ENCODE data around the gene CCL22. TPM values are rescaled to one million over a fixed set of nuclear protein-coding genes. Genes with fewer than 3 reads are reported as not detected.

CCL22 gene
- total and polyA plus RNA-seq, 2 experiments from 2014 or later: 0.19 TPM; not detected in 1

- TF ChIP-seq, protein P1, sequence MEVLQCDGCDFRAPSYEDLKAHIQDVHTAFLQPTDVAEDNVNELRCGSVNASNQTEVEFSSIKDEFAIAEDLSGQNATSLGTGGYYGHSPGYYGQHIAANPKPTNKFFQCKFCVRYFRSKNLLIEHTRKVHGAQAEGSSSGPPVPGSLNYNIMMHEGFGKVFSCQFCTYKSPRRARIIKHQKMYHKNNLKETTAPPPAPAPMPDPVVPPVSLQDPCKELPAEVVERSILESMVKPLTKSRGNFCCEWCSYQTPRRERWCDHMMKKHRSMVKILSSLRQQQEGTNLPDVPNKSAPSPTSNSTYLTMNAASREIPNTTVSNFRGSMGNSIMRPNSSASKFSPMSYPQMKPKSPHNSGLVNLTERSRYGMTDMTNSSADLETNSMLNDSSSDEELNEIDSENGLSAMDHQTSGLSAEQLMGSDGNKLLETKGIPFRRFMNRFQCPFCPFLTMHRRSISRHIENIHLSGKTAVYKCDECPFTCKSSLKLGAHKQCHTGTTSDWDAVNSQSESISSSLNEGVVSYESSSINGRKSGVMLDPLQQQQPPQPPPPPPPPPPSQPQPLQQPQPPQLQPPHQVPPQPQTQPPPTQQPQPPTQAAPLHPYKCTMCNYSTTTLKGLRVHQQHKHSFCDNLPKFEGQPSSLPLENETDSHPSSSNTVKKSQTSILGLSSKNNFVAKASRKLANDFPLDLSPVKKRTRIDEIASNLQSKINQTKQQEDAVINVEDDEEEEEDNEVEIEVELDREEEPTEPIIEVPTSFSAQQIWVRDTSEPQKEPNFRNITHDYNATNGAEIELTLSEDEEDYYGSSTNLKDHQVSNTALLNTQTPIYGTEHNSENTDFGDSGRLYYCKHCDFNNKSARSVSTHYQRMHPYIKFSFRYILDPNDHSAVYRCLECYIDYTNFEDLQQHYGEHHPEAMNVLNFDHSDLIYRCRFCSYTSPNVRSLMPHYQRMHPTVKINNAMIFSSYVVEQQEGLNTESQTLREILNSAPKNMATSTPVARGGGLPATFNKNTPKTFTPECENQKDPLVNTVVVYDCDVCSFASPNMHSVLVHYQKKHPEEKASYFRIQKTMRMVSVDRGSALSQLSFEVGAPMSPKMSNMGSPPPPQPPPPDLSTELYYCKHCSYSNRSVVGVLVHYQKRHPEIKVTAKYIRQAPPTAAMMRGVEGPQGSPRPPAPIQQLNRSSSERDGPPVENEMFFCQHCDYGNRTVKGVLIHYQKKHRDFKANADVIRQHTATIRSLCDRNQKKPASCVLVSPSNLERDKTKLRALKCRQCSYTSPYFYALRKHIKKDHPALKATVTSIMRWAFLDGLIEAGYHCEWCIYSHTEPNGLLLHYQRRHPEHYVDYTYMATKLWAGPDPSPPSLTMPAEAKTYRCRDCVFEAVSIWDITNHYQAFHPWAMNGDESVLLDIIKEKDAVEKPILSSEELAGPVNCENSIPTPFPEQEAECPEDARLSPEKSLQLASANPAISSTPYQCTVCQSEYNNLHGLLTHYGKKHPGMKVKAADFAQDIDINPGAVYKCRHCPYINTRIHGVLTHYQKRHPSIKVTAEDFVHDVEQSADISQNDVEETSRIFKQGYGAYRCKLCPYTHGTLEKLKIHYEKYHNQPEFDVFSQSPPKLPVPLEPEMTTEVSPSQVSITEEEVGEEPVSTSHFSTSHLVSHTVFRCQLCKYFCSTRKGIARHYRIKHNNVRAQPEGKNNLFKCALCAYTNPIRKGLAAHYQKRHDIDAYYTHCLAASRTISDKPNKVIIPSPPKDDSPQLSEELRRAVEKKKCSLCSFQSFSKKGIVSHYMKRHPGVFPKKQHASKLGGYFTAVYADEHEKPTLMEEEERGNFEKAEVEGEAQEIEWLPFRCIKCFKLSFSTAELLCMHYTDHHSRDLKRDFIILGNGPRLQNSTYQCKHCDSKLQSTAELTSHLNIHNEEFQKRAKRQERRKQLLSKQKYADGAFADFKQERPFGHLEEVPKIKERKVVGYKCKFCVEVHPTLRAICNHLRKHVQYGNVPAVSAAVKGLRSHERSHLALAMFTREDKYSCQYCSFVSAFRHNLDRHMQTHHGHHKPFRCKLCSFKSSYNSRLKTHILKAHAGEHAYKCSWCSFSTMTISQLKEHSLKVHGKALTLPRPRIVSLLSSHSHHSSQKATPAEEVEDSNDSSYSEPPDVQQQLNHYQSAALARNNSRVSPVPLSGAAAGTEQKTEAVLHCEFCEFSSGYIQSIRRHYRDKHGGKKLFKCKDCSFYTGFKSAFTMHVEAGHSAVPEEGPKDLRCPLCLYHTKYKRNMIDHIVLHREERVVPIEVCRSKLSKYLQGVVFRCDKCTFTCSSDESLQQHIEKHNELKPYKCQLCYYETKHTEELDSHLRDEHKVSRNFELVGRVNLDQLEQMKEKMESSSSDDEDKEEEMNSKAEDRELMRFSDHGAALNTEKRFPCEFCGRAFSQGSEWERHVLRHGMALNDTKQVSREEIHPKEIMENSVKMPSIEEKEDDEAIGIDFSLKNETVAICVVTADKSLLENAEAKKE (CRISPR knock-in tag; IDR thresholded peaks at IDR 0.05): no peak
Measured at GRCh38 chr16:57358086-57358420, 530 bp upstream of the CCL22 start (continued).

DNA sequence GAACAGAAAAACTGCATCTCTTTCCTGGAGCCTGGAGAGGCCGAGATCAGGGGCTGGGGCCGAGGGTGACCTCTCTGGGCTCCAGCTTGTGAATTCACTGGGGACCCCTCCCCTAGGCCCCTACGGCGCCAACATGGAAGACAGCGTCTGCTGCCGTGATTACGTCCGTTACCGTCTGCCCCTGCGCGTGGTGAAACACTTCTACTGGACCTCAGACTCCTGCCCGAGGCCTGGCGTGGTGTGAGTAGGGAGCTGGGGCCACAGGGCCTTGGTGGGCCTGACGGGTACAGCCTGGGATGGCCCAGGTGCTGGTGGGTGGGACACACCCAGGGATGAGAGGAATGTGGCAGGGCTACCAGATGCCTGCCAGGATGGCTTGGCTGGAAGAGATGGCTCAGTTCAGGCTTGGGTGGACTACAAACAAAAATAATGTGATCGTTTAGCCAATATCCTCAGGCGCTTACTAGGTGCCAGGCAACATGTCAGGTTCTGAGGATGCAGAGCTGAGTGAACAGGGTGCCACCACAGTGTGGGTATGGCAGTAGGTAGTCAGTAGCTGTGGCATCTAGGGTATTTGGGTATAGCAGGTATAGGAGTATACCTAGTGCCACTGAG, 1.8 kb downstream of the CCL22 start:
- no peaks in the 10 kb centered on the region for H3K9me2 ChIP-seq (ENCODE audit: insufficient read depth)
- no peaks in the 10 kb centered on the region for H3K27me3 ChIP-seq (ENCODE audit: insufficient read depth)
- Mint-ChIP-seq H3K9me3 (no peaks in the 10 kb centered on the region), H3K36me3 (ENCODE audit: low read depth) (no peaks in the 10 kb centered on the region), H3K27ac (no peak overlapping the region), H3K4me1 (peaks cover 6% of the 10 kb centered on the region; the same call in 1 of the 3 replicates), H3K27me3 (ENCODE audit: insufficient read depth, low read depth, poor library complexity) (peaks cover 14% of the 10 kb centered on the region), H3K4me3 (no peak overlapping the region)
- no peaks in the 10 kb centered on the region for H3K79me2 ChIP-seq (replicated peaks; ENCODE audit: insufficient read depth)
- H3K4me2 ChIP-seq: no peak overlapping the region
- ATAC-seq (no peak), DNase-seq (ENCODE audit: low spot score) (no peak)
- H3K27ac ChIP-seq (ENCODE audit: low read depth): no peak overlapping the region
- no peak for TF ChIP-seq REST (IDR thresholded peaks at IDR 0.05; ENCODE audit: unreplicated experiment)
- TF ChIP-seq POLR2AphosphoS5 (IDR thresholded peaks at IDR 0.05; ENCODE audit: low read depth): no peak
- no peak for TF ChIP-seq CREB1 (CRISPR knock-in tag; IDR thresholded peaks at IDR 0.05; ENCODE audit: low read depth)
- no peak for TF ChIP-seq ZNF114 (CRISPR knock-in tag; IDR thresholded peaks at IDR 0.05)
- H3K4me3 ChIP-seq: no peak overlapping the region
- no peaks in the 10 kb centered on the region for H4K20me1 ChIP-seq (replicated peaks; ENCODE audit: insufficient read depth)
- H2AFZ ChIP-seq: no peak overlapping the region
- no peaks in the 10 kb centered on the region for H3F3A ChIP-seq (replicated peaks; ENCODE audit: low read depth)
- no peaks in the 10 kb centered on the region for H3K4me1 ChIP-seq (ENCODE audit: insufficient read depth)
- H3K36me3 ChIP-seq (ENCODE audit: insufficient read depth): no peaks in the 10 kb centered on the region

Data from GM23338 (cell line).